NOMO-1 (cell line): ENCODE results near the gene CLSTN1.

Source experiments
- DNase-seq, 2 experiments: peaks; one replicate each; lab custom pipeline; 2025; ENCODE audit not compliant: unreplicated experiment in 2 of 2; lab: John Stamatoyannopoulos, UW

The CLSTN1 gene

DNA sequence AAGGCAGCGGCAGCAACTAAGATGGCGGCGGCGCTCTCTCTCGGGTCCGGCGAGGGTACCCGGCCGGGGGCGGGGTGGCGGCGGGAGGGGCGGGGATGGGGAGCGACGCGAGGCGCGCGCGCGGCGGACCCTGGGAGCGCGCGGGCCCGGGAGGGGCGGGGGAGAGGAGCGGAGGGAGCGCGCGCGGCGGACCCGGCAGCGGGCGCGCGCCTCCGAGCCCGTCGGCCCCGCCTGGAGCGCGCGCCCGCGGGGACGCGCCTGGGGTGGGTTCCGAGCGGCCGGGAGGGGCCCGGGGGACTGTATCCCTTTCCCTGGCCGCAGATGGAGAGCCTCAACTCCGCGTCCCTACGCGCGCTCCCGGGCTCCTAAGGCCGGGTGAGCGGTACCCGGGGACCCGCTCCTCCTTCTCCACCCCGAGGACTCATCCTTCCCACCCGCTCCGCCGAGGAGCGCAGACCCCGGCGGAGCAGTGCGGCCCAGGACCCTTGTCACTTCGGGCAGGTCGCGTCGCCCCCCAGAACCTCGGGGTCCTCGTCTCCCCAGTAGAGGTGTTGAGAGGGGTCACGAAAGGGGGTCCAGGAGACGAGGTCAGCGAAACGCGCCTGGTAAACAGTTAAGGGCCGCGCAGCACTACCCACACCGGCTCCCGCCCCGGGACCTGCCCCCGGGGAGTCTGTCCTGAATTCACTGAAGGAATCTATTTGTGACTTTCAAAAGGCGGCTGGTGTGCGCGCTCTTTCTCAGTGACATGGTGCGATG, at the start of gene CLSTN1:
Gene CLSTN1, minus strand, starts transcription at position 23 of the 759 bp plus-strand sequence. CDS start 232 bp downstream, outside the sequence.
- peak; percentile 63 to 76 for DNase-seq

DNA sequence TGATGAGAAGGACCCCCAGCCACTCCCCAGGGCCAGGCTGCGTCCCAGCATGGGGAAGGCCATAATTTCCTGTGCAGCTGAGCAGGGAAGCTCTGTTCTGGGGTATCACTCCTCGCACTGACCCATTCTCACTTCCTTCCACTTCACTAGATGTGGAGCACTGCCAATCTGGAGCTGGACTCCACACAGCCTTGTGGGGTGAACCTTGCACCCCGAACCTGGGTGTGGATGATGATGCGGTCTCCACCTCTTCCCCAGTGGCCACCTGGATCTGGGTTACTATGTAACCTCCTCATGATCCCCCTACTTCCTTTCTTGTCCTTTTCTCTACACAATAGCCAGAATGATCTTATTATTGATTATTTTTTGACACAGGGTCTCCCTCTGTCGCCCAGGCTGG, 49.6 kb upstream of the CLSTN1 start:
- no peak for DNase-seq

DNA sequence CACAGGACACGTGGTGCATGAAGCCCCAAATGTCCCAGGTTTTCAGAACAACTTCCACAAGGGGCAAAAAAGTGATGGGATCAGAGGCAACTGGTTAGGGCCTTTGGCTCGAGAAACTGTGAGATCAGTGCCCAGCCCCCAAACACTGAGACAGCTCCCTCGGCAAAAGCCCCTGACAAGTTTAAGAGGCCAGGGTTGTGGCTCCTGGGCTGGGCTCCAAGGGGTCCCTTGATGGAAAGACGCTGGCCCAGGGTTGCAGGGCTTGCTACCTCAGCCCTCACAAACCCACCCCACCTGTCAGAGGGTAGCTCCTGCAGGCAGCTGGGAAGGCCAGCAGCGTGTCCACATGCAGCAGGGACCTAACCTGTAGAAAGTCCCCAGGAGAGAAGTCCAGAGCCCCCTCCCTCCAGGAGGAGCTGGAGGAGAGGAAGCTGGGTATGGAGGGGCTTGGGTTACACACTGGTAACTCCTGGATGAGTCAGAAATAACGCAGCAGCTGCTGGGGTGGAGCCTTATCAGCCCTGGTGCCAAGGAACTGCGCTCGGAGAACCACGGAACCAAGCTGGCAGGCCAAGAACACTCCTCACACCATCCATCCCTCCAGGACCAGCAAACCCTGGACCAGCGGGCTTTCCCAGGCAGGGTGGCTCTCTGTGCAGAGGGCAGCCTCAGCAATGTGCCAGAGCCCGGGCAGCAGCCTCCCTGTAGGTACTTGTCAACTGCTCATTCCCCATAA, 48.8 kb upstream of the CLSTN1 start:
- DNase-seq = no peak

DNA sequence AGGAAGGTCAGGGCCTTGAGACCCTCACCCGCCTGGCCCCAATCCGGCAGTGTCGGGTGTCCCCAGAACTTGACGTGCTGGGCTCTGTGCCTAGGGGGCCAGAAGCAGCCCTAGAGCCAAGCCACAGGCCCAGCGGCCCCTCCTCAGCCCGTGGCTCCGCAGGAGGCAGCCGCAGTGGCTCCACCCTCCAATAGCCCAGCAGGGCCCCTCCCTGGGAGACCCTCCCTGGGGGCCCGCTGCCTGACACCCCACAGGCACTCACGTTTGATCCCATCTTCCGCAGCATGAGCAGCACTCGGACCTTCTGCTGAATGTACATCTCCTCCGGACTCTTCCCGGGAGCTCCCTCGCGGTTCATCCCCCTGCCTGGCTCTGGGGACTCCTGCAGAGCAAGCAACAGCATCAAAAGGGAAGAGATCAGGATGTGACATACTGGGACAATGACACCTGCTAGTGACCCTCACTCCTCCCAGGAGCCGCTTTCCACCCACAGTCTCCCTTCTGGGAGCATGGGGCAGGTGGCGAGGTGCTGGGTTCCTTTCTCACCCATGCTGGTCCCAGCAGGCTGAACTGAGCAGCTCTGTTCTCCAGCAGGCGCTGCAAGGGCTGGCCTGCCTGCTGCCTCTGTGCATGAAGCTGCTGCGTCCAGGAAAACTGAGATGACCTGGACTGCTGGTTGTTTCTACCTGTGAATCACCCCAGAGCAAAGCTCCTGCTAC, 48.1 kb upstream of the CLSTN1 start:
- no peak for DNase-seq

DNA sequence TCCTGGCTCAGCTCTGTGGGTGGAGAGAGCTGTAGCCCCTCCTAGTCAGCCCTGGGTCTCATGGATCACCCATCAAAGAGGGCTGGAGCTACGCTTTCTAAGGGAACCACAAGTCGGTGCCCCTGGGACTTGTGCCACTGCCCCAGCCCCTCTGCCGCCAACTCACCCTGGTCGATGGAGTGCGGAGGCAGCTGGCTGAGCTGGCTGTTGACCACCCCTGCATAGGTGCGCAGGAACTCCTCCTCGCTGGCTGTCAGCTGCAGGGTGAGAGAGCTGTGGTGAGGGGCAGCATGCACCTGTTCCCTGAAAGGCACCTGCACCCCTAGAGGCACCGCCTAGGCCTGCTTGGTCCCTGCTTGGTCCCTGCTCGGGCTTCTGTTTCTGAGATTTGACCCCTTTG, 47.3 kb upstream of the CLSTN1 start:
- DNase-seq = no peak

DNA sequence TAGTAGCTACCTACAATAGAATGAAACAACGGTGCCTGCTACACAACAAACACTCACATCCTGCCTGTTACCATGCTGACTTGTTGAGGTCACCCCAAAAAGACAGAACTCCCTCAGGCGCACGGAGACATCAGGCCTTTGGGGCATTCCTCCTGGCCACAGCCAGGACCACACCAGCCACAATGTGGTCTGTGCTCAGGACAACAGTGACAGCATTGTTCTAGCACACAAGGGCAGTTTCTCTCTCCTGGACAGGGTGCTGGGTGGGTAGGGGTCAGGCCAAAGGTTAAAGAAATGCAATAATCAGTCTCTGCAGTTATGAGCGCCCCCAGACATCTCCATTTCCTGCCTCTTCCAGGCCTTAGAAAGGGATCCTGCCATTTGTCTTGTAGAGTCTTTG, 46.8 kb upstream of the CLSTN1 start:
- no peak for DNase-seq

DNA sequence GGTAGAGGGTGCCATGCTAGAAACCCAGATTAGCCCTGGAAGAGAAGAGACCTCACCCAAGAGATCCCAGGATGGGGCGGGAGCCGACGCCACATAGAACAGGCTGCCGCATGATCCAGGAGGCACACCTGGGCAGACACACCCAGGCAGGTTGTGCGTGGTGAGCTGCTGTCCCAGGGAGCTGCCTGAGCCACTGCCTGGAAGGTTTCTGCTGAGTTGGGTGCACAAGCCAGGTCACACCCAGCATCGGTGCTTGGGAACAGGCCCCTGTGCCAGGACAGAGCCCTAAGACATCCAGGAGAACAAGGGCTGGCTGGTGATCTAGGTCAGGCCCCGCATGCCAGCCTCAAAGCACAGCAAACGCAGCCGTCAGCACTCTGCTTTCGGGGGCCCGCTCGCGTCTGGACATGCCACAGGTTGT, 46.1 kb upstream of the CLSTN1 start:
- no peak for DNase-seq

DNA sequence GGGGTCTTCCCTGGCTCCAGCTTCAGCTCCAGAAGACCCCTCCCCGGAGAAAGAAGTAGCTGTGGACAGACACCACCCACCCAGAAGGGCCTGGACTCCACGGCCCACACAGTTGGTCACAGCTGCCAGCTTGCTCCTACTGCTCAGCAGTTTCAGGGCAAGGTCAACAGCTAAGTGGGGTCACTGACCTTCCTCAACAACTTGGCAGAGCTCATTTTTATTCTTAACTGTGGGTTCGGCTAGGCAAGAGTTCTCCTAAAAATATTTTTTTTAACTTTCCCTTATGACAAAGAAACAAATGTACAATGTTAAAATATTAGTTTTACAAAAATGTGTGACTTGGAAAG, 44.5 kb upstream of the CLSTN1 start:
- no peak for DNase-seq

DNA sequence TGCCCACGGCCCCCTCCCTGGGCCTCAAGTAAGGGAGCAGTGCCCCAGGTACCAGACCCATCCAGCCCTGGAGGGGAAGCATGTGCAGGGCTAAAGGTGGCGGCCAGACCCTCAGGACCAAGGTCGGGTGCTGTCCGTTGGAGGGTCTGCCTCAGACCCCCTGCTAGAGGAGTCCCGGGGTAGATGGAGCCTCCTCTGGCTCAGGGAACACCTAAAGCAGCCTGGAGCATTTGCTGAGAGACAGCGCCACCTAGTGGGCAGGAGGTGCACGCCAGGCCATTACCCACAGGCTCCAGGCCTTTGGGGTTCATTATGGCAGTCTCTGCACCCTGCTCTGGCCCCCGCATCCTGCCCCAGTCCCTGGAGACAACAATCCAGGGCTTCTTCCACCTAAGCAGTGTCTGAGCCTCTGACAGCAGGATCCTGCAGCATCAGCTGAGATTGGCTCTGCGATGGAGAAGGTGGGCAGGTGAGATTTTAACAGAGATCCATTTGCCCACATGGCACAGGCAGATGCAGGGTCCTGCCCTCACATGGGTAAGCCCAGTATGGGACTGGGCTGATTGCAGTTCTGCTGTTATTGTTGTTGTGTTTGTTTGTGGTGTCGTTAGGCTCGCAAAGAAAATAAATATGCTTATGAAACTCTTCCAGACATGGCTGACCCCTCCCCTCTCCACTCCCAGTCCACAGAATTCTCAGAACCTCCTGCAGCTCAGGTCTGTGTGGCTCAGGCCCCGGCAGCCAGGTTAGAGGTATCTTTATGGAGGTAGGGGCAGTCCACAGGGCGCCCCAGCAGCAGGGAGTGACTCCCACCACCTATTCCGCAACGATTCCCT, 43.9 kb upstream of the CLSTN1 start:
- peak; percentile 29 to 69 for DNase-seq

DNA sequence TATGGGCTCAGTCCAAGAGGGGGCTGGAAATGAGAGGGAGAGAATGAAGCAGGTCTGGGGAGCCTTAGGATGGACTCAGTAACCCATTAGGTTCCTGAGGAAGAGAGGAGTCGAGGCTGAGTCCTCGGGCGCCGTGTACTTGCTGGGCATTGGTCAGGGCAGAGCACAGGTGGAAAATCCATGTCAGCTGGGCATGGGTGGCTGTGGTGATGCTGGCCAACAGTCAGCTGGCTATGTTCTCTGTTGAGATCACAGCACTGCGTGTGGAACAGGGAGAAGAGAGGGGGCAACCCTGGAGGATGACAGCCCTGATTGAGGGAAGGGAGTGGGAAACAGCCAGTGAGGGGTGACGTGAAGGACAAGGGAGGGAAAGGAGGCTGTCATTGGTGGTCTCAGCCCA, 43.1 kb upstream of the CLSTN1 start:
- no peak for DNase-seq

DNA sequence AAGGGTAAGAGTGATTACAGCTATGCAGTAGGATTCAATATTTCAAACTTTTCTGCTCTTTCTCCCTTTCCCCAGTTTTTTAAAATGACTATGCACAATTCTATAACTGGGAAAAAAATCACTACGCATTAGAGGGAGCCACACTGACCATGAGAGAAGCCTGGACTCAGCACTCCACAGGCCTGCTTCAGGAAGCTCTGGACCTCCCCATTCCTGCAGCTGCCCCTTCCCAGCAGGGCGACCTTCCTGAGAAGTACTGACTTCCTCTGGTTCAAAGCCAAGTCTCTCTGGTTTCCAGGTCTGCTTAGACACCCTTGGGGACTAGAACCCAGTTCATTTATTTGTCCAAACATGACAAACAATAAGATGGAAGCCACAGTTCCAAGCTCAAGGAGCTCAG, 42.0 kb upstream of the CLSTN1 start:
- DNase-seq = no peak

DNA sequence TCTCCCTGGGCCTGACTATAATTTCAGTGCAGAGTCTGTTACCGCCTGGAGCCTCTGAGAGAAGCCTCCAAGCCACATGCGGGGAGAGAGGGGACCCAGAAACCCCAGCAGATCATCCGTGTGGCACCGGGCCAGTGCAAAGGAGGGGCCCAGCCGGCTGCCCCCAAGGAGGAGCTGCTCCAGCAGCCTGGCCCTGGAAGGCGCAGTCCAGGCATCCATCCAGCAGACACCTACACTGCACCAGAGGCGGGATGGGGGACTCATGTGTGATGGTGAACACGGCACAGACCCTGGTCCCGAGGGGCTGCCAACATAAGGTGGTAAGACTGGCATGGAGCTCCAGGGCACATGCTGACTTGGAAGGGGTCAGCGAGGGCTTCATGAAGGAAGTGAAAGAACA, 39.6 kb upstream of the CLSTN1 start:
- no peak for DNase-seq

DNA sequence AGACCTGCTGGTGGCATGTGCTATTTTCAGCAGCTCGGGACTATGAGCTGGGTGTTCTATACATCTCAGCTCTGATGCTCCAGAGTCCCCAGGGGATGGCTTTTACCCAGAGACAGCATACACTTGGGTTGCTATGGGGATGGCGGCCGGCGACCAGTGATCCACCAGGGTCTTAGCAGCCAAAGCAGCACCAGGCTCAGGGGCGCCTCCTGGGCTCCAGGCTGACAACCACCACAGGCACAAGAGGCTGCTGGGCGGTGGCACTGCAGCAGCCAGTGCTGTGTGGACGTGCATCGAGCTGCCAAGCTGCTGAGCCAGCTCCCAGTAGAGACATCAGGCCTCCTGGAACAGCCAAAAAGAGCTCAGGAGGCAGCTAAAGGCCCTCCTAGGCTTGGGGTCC, 37.6 kb upstream of the CLSTN1 start:
- no peak for DNase-seq

DNA sequence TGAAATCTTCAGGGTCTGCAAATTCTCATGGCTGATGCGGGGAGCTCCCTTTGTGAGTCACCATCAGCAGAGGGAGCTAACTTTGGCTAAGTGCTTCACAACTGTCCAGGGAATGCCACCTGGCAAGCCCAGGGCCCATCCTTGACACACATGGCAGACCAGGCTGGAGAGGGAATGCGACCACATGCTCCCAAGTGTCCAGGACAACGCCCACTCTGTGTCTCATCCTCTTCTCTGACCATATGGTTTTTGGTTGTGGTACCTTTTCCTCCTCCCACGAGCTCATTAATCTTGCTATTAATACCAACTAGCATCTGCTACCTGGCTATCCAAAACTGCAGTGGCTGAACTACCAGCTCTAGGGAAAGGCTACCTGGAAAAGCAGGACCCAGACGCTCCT, 37.1 kb upstream of the CLSTN1 start:
- DNase-seq = no peak

DNA sequence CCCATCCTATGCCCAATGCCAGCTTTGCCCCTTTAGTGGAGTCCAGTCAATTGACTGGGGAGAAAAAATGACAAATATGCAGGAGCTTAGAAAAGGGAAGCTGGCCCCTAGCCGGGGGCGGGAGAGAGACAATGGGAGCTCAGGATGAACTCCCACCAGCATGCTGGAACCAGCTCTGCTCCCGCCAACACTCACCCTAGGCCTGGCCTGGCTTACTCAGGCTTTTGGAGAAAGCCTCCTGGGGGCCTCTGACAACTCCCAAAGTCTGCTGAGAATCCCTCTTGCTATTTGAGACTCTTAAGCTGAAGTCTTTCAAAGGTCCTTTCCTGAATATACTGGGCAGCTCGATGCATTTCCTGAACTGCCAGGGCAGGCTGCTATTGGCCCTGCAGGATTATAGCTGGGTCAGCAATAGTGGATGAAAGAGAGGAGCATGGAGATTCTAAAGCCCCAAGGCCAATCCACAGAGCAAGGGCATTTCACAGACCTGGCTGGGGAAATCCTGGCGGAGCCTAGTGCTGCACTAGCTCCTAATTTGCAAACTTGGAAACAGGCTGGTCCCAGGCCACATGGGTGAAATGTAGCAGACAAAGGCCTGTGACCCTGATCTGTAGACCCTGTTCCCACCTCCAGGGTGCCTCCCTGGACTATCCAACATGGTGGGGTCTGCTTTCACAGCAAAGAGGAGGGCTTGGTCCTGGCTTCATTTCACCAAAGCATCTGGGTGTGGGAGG, 35.7 kb upstream of the CLSTN1 start:
- no peak for DNase-seq

DNA sequence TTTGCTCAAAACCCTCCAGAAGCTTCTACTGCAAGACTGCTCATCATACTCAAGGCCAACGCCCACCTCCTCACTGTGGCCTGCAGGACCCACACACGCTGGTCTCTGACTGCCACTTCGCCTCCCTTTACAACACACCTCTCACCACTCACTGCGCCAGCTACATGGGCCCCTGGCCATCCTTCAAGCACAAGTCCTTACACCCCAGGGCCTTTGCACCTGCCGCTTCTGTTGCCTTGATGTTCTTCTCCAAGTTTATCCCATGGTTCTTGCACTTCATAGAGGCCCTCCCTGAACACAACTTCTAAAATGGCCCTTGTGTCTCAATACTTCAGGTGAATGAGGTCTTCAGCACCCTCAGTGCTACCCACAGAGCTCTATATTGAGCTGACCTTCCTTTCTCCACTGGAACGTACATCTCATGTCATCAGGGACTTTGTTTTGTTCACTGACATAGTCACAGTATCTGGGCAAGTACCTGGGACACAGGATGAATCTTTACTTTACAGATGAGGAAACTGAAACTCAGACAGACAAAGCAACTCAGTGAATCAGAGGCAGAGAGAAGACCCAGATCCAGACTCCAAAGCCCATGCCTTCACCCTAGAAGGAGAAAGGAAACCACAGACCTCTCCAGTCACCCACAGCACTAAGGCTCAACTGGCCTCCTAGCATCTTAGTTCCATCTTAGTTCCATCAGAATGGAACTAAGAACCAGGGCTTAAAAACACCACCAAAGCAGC, 34.7 kb upstream of the CLSTN1 start:
- no peak for DNase-seq

DNA sequence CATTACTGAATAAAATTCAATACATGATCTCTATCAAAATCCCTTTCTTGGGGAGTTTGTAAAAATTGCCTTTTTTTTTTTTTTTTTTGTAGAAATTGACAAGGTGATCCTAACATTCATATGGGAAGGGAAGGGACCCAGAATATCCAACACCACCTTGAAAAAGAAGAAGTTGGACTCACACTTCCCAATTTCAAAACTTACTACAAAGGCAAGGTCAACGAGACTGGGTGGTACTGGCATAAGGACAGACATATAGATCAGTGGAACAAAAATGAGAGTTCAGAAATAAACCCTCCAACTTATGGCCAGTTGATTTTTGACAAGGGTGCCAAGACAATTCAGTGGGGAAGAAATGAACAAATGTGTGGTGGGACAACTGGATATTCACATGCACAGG, 31.4 kb upstream of the CLSTN1 start:
- peak in 1 of 2 experiments; percentile 24 for DNase-seq

DNA sequence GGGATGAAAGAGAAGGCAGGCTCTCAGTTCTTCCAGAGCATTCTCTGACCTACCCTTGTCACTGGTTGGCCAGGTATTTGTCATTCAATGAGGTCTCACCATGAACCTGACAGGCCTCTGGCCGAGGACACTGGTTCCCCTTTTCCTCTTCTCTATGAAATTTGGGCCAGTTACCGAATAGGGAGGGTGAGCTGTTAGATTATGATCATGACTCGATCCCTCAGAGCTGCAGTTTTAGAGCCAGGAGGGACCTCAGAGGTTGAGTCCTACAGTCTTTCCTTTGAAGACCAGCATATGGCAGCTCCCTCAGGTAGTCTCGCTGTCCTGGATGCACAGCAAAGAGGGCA, 29.5 kb upstream of the CLSTN1 start:
- DNase-seq = no peak

DNA sequence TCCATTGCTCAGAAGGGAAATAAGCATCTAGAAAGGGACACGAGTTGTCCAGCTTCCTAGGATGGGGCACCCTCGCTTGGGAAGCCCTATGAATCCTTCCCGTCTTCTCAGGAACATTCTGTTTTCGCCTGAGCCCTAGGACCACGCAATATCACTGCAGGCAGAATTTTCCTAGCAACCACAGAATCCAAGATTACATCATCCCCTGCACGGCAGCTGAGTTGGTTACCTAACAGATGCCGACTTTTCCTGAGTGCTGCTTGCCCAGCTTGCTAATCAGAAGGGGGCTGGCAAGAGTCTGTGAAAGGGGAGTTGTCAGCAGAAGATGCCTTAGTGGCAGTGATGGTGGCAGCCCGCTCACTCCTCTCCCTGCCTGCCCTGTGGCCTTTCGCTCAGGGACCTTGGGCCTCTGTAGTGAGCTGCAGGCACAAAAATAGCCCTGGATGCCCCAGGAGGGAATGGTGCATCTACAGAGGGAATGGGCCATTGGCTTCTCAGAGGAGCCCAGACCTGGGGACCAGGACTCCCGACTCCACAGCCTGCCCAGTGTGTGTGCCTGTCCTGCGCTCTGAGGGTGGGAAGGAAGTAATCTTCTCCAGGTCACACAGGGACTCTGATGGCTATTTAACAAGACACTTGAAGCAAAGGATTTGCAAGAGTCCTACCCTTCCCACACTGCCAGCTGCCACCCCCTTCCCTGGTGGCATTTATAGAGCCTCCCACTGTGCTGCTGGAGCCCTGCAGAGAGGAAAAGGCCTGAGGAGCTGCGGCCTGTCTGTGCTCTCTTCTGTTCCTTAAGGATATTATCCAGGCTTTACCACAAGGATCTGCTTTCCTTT, 28.9 kb upstream of the CLSTN1 start:
- DNase-seq = no peak
